Epithelial cell of proximal tubule (primary cell): ENCODE results near the gene ALG11. TPM values are rescaled to one million over a fixed set of nuclear protein-coding genes. Genes with fewer than 3 reads are reported as not detected.

Experiments used
- DNase-seq: peaks from one replicate; pipeline ENCODE4 v3.0.0-alpha.2; 2011; ENCODE audit warnings: low read depth
- H3K4me3 ChIP-seq: 2 replicates; pipeline ENCODE4 v1.5.1; 2011; ENCODE audit warnings: low read depth, mild to moderate bottlenecking, low read length
- CTCF ChIP-seq: conservative IDR thresholded peaks from 2 replicates; pipeline ENCODE4 v1.5.1; 2012; ENCODE audit warnings: low read depth, mild to moderate bottlenecking, low read length
- total RNA-seq: library from RNA; depleted of rRNA; stranded (reverse); fragments of >200 nt; gene quantifications from 2 replicates; pipeline ENCODE4 v1.2.3, GENCODE V29; 2015

The ALG11 gene
- total RNA-seq = 13.5 and 15.3 TPM in 2 replicates

- DNase-seq = peak; percentile 66
- H3K4me3 ChIP-seq = peak within 1 kb of the TSS; percentile 93
- TF ChIP-seq CTCF = no peak
Observed at GRCh38 chr13:52011632-52012511, at the start of gene ALG11. ALG11 (plus strand) TSS chr13:52012398; CDS start chr13:52012419, 21 bp downstream.

- TF ChIP-seq CTCF = no peak
- no peak overlapping the region for H3K4me3 ChIP-seq
- DNase-seq = no peak
Observed at GRCh38 chr13:51966186-51966585, 46.0 kb upstream of the ALG11 start.

- H3K4me3 ChIP-seq = no peak overlapping the region
- no peak for TF ChIP-seq CTCF
- no peak for DNase-seq
Observed at GRCh38 chr13:51967482-51968446, 44.4 kb upstream of the ALG11 start.

- TF ChIP-seq CTCF = no peak
- no peak for DNase-seq
- no peak overlapping the region for H3K4me3 ChIP-seq
Observed at GRCh38 chr13:51970349-51970748, 41.8 kb upstream of the ALG11 start.

- H3K4me3 ChIP-seq = no peak overlapping the region
- TF ChIP-seq CTCF = no peak
- no peak for DNase-seq
Observed at GRCh38 chr13:51971520-51972426, 40.4 kb upstream of the ALG11 start.

GRCh38 chr13:51974482-51974881 lies 37.7 kb upstream of the ALG11 start:
- no peak for TF ChIP-seq CTCF
- no peak for DNase-seq
- H3K4me3 ChIP-seq = no peak overlapping the region
